ENCODE measurements around the gene EFCAB5. TPM values are rescaled to one million over a fixed set of nuclear protein-coding genes. Genes with fewer than 3 reads are reported as not detected.
"Not testable (repeated sequence)": the region's sequence is repeated elsewhere in the genome, so short reads cannot be mapped to it uniquely, and the experiment has no call there.

Gene EFCAB5
- total and polyA plus RNA-seq, 7 experiments from 2014 or later: 0.25 to 2.4 (median 1.0) TPM; not detected in 1

GRCh38 chr17:30021708-30022317, 80.4 kb downstream of the EFCAB5 start:
- Histone ChIP-seq H3K27me3 (ENCODE audit: control insufficient read depth in 2 of 2, insufficient read depth in 2 of 2, low read length in 2 of 2) (no peaks in the 10 kb centered on the region), H3K4me3 (ENCODE audit: low read length) (no peak overlapping the region), H3K4me1 (ENCODE audit: control insufficient read depth in 2 of 2, insufficient read depth in 2 of 2, low read length in 2 of 2) (no peaks in the 10 kb centered on the region), H3K9me3 (ENCODE audit: control insufficient read depth in 2 of 3, low read length in 3 of 3) (no peaks in the 10 kb centered on the region), H3K27ac (ENCODE audit: low read depth, low read length) (no peak overlapping the region), H3K36me3 (ENCODE audit: control insufficient read depth in 2 of 3, insufficient read depth in 3 of 3, low read length in 3 of 3) (no peaks in the 10 kb centered on the region)
- DNase-seq: peak in 6 of 9 donors; percentile 33 to 61 (median 48)
- intact Hi-C loops (cut with micrococcal nuclease): loop anchor here (1.0 to 5.0 kb wide), 6 partner anchors 90 to 442 kb away; partner anchors contain the start of gene SSH2 (in 1 of the 2)
- Mint-ChIP-seq H3K9me3 (peaks cover 0 to 2% (median 0%) of the 10 kb centered on the region in 11 donors), H3K27me3 (peaks cover 0 to 16% (median 5%) of the 10 kb centered on the region in 5 donors), H3K4me1 (peaks cover 0 to 2% (median 0%) of the 10 kb centered on the region in 7 donors), H3K27ac (no peak overlapping the region), H3K36me3 (no peaks in the 10 kb centered on the region), H3K4me3 (no peak overlapping the region)
- peak; percentile 84 for ATAC-seq
- CTCF ChIA-PET: interaction anchor here (0.7 to 1.3 kb wide), 7 partner anchors 9 to 382 kb away, joined by 3 to 6 read pairs (median 3); no protein-coding TSS in a partner anchor
- POLR2A ChIA-PET: no interaction called here

DNA sequence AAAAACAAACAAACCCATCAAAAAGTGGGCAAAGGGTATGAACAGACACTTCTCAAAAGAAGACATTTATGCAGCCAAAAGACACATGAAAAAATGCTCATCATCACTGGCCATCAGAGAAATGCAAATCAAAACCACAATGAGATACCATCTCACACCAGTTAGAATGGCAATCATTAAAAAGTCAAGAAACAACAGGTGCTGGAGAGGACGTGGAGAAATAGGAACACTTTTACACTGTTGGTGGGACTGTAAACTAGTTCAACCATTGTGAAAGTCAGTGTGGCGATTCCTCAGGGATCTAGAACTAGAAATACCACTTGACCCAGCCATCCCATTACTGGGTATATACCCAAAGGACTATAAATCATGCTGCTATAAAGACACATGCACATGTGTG, 83.9 kb downstream of the EFCAB5 start:
- H3K27ac ChIP-seq (ENCODE audit: low read depth, low read length); CTCF ChIA-PET; DNase-seq; H3K36me3 Mint-ChIP-seq; H3K4me1 Mint-ChIP-seq; ATAC-seq; H3K27ac Mint-ChIP-seq; H3K27me3 ChIP-seq (ENCODE audit: control insufficient read depth in 2 of 2, insufficient read depth in 2 of 2, low read length in 2 of 2); POLR2A ChIA-PET; H3K9me3 Mint-ChIP-seq; H3K36me3 ChIP-seq (ENCODE audit: control insufficient read depth in 2 of 3, insufficient read depth in 3 of 3, low read length in 3 of 3); H3K4me3 Mint-ChIP-seq; H3K4me1 ChIP-seq (ENCODE audit: control insufficient read depth in 2 of 2, insufficient read depth in 2 of 2, low read length in 2 of 2); H3K4me3 ChIP-seq (ENCODE audit: low read length); H3K9me3 ChIP-seq (ENCODE audit: control insufficient read depth in 2 of 3, low read length in 3 of 3): not testable (repeated sequence)
- intact Hi-C loops (cut with micrococcal nuclease): loop anchor here in 1 of 2 donors (5.0 kb wide), 1 partner anchor 312 kb away; no protein-coding TSS in a partner anchor
- H3K27me3 Mint-ChIP-seq: peaks cover 0 to 10% (median 5%) of the 10 kb centered on the region in 5 donors

DNA sequence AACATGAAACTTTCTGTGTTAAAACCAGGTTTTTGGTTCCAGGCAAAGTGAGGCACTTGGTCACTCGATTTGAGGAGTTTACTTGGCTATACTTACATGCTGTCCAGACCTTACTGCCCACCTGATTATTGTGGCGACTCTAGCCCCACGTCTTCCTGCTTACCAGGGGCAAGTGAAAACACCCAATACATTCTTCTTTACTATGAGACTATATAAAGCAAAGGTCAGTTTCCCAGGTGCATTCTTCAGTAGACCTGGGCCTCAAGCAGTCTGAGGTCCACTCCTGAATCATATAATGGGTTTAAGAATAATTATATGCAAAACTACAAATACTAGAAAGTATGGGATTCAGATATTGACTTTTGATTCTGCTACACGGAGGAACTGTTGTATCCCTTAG, 86.2 kb downstream of the EFCAB5 start:
- Mint-ChIP-seq H3K4me3 (no peak overlapping the region), H3K27ac (no peak overlapping the region), H3K27me3 (peaks cover 0 to 8% (median 0%) of the 10 kb centered on the region in 5 donors), H3K4me1 (no peaks in the 10 kb centered on the region), H3K36me3 (no peaks in the 10 kb centered on the region), H3K9me3 (no peaks in the 10 kb centered on the region)
- DNase-seq: no peak
- Histone ChIP-seq H3K9me3 (ENCODE audit: control insufficient read depth in 2 of 3, low read length in 3 of 3) (no peaks in the 10 kb centered on the region), H3K4me3 (ENCODE audit: low read length) (no peak overlapping the region), H3K4me1 (ENCODE audit: control insufficient read depth in 2 of 2, insufficient read depth in 2 of 2, low read length in 2 of 2) (no peaks in the 10 kb centered on the region), H3K27me3 (ENCODE audit: control insufficient read depth in 2 of 2, insufficient read depth in 2 of 2, low read length in 2 of 2) (no peaks in the 10 kb centered on the region), H3K36me3 (ENCODE audit: control insufficient read depth in 2 of 3, insufficient read depth in 3 of 3, low read length in 3 of 3) (no peaks in the 10 kb centered on the region), H3K27ac (ENCODE audit: low read depth, low read length) (no peak overlapping the region)
- POLR2A ChIA-PET: no interaction called here
- no peak for ATAC-seq
- intact Hi-C loops (cut with micrococcal nuclease): loop anchor here in 1 of 2 donors (5.0 kb wide), 1 partner anchor 310 kb away; no protein-coding TSS in a partner anchor
- CTCF ChIA-PET: interaction anchor here (0.6 kb wide), 1 partner anchor 65 kb away, joined by 3 read pairs; no protein-coding TSS in a partner anchor

GRCh38 chr17:30031214-30031869, 89.9 kb downstream of the EFCAB5 start:
- peak; percentile 49 for ATAC-seq
- H3K9me3 Mint-ChIP-seq: no peaks in the 10 kb centered on the region
- CTCF ChIA-PET: interaction anchor here (1.0 kb wide), 1 partner anchor 10 kb away, joined by 3 read pairs; no protein-coding TSS in a partner anchor

GRCh38 chr17:30035369-30035768, 93.9 kb downstream of the EFCAB5 start:
- H3K9me3 ChIP-seq (ENCODE audit: control insufficient read depth in 2 of 3, low read length in 3 of 3): no peaks in the 10 kb centered on the region
- no peaks in the 10 kb centered on the region for H3K27me3 ChIP-seq (ENCODE audit: control insufficient read depth in 2 of 2, insufficient read depth in 2 of 2, low read length in 2 of 2)
- no peak overlapping the region for H3K4me3 Mint-ChIP-seq
- peaks cover 0 to 8% (median 2%) of the 10 kb centered on the region in 5 donors for H3K36me3 Mint-ChIP-seq
- no peaks in the 10 kb centered on the region for H3K4me1 ChIP-seq (ENCODE audit: control insufficient read depth in 2 of 2, insufficient read depth in 2 of 2, low read length in 2 of 2)
- CTCF ChIA-PET: no interaction called here
- peaks cover 2 to 28% (median 7%) of the 10 kb centered on the region in 5 donors for H3K27me3 Mint-ChIP-seq
- H3K4me1 Mint-ChIP-seq: no peaks in the 10 kb centered on the region
- H3K4me3 ChIP-seq (ENCODE audit: low read length): no peak overlapping the region
- peaks cover 0 to 2% (median 0%) of the 10 kb centered on the region in 11 donors for H3K9me3 Mint-ChIP-seq
- intact Hi-C loops (cut with micrococcal nuclease): no loop called here
- POLR2A ChIA-PET: no interaction called here
- DNase-seq: no peak
- no peaks in the 10 kb centered on the region for H3K36me3 ChIP-seq (ENCODE audit: control insufficient read depth in 2 of 3, insufficient read depth in 3 of 3, low read length in 3 of 3)
- ATAC-seq: no peak
- H3K27ac ChIP-seq (ENCODE audit: low read depth, low read length): no peak overlapping the region
- no peak overlapping the region for H3K27ac Mint-ChIP-seq

More at GRCh38 chr17:30031214-30031869, 89.9 kb downstream of the EFCAB5 start:
- Histone ChIP-seq H3K9me3 (ENCODE audit: control insufficient read depth in 2 of 3, low read length in 3 of 3) (no peaks in the 10 kb centered on the region), H3K36me3 (ENCODE audit: control insufficient read depth in 2 of 3, insufficient read depth in 3 of 3, low read length in 3 of 3) (no peaks in the 10 kb centered on the region), H3K4me3 (ENCODE audit: low read length) (no peak overlapping the region), H3K27me3 (ENCODE audit: control insufficient read depth in 2 of 2, insufficient read depth in 2 of 2, low read length in 2 of 2) (no peaks in the 10 kb centered on the region), H3K27ac (ENCODE audit: low read depth, low read length) (no peak overlapping the region), H3K4me1 (ENCODE audit: control insufficient read depth in 2 of 2, insufficient read depth in 2 of 2, low read length in 2 of 2) (no peaks in the 10 kb centered on the region)
- Mint-ChIP-seq H3K27ac (no peak overlapping the region), H3K4me3 (no peak overlapping the region), H3K36me3 (no peaks in the 10 kb centered on the region), H3K4me1 (no peaks in the 10 kb centered on the region), H3K27me3 (peaks cover 0 to 25% (median 0%) of the 10 kb centered on the region in 5 donors)
- DNase-seq: peak in 4 of 9 donors; percentile 1 to 9 (median 5)
- POLR2A ChIA-PET: no interaction called here
- intact Hi-C loops (cut with micrococcal nuclease): no loop called here

GRCh38 chr17:30040719-30041518, 99.5 kb downstream of the EFCAB5 start:
- CTCF ChIA-PET: not testable (repeated sequence)

More at GRCh38 chr17:30040719-30041518, 99.5 kb downstream of the EFCAB5 start:
- H3K36me3 ChIP-seq (ENCODE audit: control insufficient read depth in 2 of 3, insufficient read depth in 3 of 3, low read length in 3 of 3); POLR2A ChIA-PET; H3K4me3 Mint-ChIP-seq; H3K4me3 ChIP-seq (ENCODE audit: low read length); H3K27me3 ChIP-seq (ENCODE audit: control insufficient read depth in 2 of 2, insufficient read depth in 2 of 2, low read length in 2 of 2); DNase-seq; H3K9me3 ChIP-seq (ENCODE audit: control insufficient read depth in 2 of 3, low read length in 3 of 3); H3K27ac Mint-ChIP-seq; intact Hi-C loops (cut with micrococcal nuclease); ATAC-seq; H3K27ac ChIP-seq (ENCODE audit: low read depth, low read length); H3K4me1 Mint-ChIP-seq; H3K4me1 ChIP-seq (ENCODE audit: control insufficient read depth in 2 of 2, insufficient read depth in 2 of 2, low read length in 2 of 2): not testable (repeated sequence)
- H3K9me3 Mint-ChIP-seq: peaks cover 0 to 13% (median 5%) of the 10 kb centered on the region in 11 donors
- H3K36me3 Mint-ChIP-seq: peaks cover 0 to 15% (median 9%) of the 10 kb centered on the region in 5 donors
- peaks cover 12 to 35% (median 20%) of the 10 kb centered on the region in 5 donors for H3K27me3 Mint-ChIP-seq

Data from naive thymus-derived CD4-positive, alpha-beta T cell (primary cell).